ENCODE measurements around the gene MRPL43. TPM values are rescaled to one million over a fixed set of nuclear protein-coding genes. Genes with fewer than 3 reads are reported as not detected.

MRPL43 gene
- total RNA-seq, 1 donor from 2014 or later = 85.4 TPM

GRCh38 chr10:101006593-101007098, 19.3 kb upstream of the MRPL43 start:
- peaks cover 26% of the 10 kb centered on the region for H3K4me1 ChIP-seq
- no peak for DNase-seq (ENCODE audit: extremely low spot score in 2 of 2)
- intact Hi-C loops (cut with DNase I) = no loop called here
- no peak for TF ChIP-seq POLR2AphosphoS5 (IDR thresholded peaks at IDR 0.05; ENCODE audit: insufficient read depth in 1 of 2, low read depth in 1 of 2)
- TF ChIP-seq POLR2A (IDR thresholded peaks at IDR 0.05) = no peak
- no peak for TF ChIP-seq CTCF (IDR thresholded peaks at IDR 0.05)
- no peaks in the 10 kb centered on the region for H3K9me3 ChIP-seq
- peaks cover 2 to 36% of the 10 kb centered on the region in 2 donors for H3K36me3 ChIP-seq
- H3K27me3 ChIP-seq = no peaks in the 10 kb centered on the region
- no peak overlapping the region for H3K4me3 ChIP-seq
- H3K27ac ChIP-seq = no peak overlapping the region

- Histone ChIP-seq H3K4me1 (peaks cover 32% of the 10 kb centered on the region), H3K36me3 (peaks cover 2 to 36% of the 10 kb centered on the region in 2 donors), H3K9me3 (no peaks in the 10 kb centered on the region), H3K27me3 (no peaks in the 10 kb centered on the region), H3K27ac (no peak overlapping the region), H3K4me3 (no peak overlapping the region)
- intact Hi-C loops (cut with DNase I) = no loop called here
- TF ChIP-seq POLR2A (IDR thresholded peaks at IDR 0.05) (no peak), POLR2AphosphoS5 (IDR thresholded peaks at IDR 0.05; ENCODE audit: insufficient read depth in 1 of 2, low read depth in 1 of 2) (no peak), CTCF (IDR thresholded peaks at IDR 0.05) (no peak)
- no peak for DNase-seq (ENCODE audit: extremely low spot score in 2 of 2)
Measured at GRCh38 chr10:101005869-101006567, 18.7 kb upstream of the MRPL43 start.

- no peak for DNase-seq (ENCODE audit: extremely low spot score in 2 of 2)
- TF ChIP-seq CTCF (IDR thresholded peaks at IDR 0.05) (no peak), POLR2AphosphoS5 (IDR thresholded peaks at IDR 0.05; ENCODE audit: insufficient read depth in 1 of 2, low read depth in 1 of 2) (no peak), POLR2A (IDR thresholded peaks at IDR 0.05) (no peak)
- Histone ChIP-seq H3K4me3 (no peak overlapping the region), H3K9me3 (no peaks in the 10 kb centered on the region), H3K4me1 (peaks cover 39% of the 10 kb centered on the region), H3K27me3 (no peaks in the 10 kb centered on the region), H3K27ac (no peak overlapping the region), H3K36me3 (peaks cover 2 to 36% of the 10 kb centered on the region in 2 donors)
- intact Hi-C loops (cut with DNase I) = no loop called here
Measured at GRCh38 chr10:101005361-101005760, 18.1 kb upstream of the MRPL43 start.

GRCh38 chr10:101003639-101004206, 16.4 kb upstream of the MRPL43 start:
- H3K9me3 ChIP-seq = no peaks in the 10 kb centered on the region
- peaks cover 2 to 36% of the 10 kb centered on the region in 2 donors for H3K36me3 ChIP-seq
- TF ChIP-seq POLR2AphosphoS5 (IDR thresholded peaks at IDR 0.05; ENCODE audit: insufficient read depth in 1 of 2, low read depth in 1 of 2) = no peak
- DNase-seq (ENCODE audit: extremely low spot score in 2 of 2) = no peak
- no peaks in the 10 kb centered on the region for H3K27me3 ChIP-seq
- intact Hi-C loops (cut with DNase I) = no loop called here
- H3K4me3 ChIP-seq = no peak overlapping the region
- H3K27ac ChIP-seq = no peak overlapping the region
- peaks cover 44% of the 10 kb centered on the region for H3K4me1 ChIP-seq

GRCh38 chr10:101002456-101002855, 15.2 kb upstream of the MRPL43 start:
- Histone ChIP-seq H3K9me3 (no peaks in the 10 kb centered on the region), H3K4me3 (no peak overlapping the region), H3K27me3 (no peaks in the 10 kb centered on the region), H3K36me3 (peaks cover 2 to 36% of the 10 kb centered on the region in 2 donors), H3K27ac (peak overlapping the region; percentile 100), H3K4me1 (peaks cover 39% of the 10 kb centered on the region)
- no peak for DNase-seq (ENCODE audit: extremely low spot score in 2 of 2)
- intact Hi-C loops (cut with DNase I) = no loop called here
- TF ChIP-seq CTCF (IDR thresholded peaks at IDR 0.05) = no peak
- TF ChIP-seq POLR2AphosphoS5 (IDR thresholded peaks at IDR 0.05; ENCODE audit: insufficient read depth in 1 of 2, low read depth in 1 of 2) = no peak
- TF ChIP-seq POLR2A (IDR thresholded peaks at IDR 0.05) = no peak

Measured in vagina (tissue), 2 donors.